Panc1 (cell line): ENCODE data around the gene LRRC3C. TPM values are rescaled to one million over a fixed set of nuclear protein-coding genes. Genes with fewer than 3 reads are reported as not detected.

Experiments
- ATAC-seq: fragments of 200-7000 bp; cut with Tn5 transposase; 2 replicates; pipeline ENCODE4 v1.9.1; 2020; ENCODE audit warnings: mild to moderate bottlenecking, moderate library complexity
- BruUV-seq: library from RNA; stranded (reverse); fragments of 400-500 nt; replicated peaks from 2 replicates; lab custom pipeline; 2021; lab: Mats Ljungman, UMichigan
- CTCF ChIA-PET: fragments of 300-600 bp; sonication (Branson Sonifier 250); formaldehyde crosslinking; loops from one replicate; lab custom pipeline; 2022; ENCODE audit warnings: antibody characterized with exemption; lab: Charles Lee
- POLR2A ChIA-PET: fragments of 300-600 bp; sonication (Branson Sonifier 250); formaldehyde crosslinking; loops from one replicate; lab custom pipeline; 2022; ENCODE audit warnings: antibody characterized with exemption; lab: Charles Lee
- DNase-seq: peaks from one replicate; pipeline ENCODE4 v3.0.0-alpha.2; 2010; ENCODE audit warnings: low read depth, low spot score
- H3K27ac ChIP-seq: 2 replicates; pipeline ENCODE4 v1.5.1; 2011; ENCODE audit warnings: mild to moderate bottlenecking, low read length, inconsistent platforms
- H3K27me3 ChIP-seq: fragments of 200-500 bp; sonication (Bioruptor generic); 2 replicates; pipeline ENCODE4 v1.6.0; 2014; ENCODE audit warnings: low read length, inconsistent platforms; ENCODE audit not compliant: control insufficient read depth, insufficient read depth
- H3K36me3 ChIP-seq: fragments of 200-500 bp; sonication (Bioruptor generic); 2 replicates; pipeline ENCODE4 v1.5.1; 2014; ENCODE audit warnings: inconsistent platforms, mild to moderate bottlenecking, low read length, moderate library complexity; ENCODE audit not compliant: control insufficient read depth, insufficient read depth
- H3K4me1 ChIP-seq: 2 replicates; pipeline ENCODE4 v1.5.1; 2011; ENCODE audit warnings: inconsistent platforms, mild to moderate bottlenecking, low read length, moderate library complexity; ENCODE audit not compliant: control insufficient read depth, insufficient read depth
- H3K4me3 ChIP-seq, 2 experiments: 2 replicates each; pipeline ENCODE4 v1.5.1; 2011 to 2012; ENCODE audit warnings: low read depth in 2 of 2, low read length in 2 of 2, mild to moderate bottlenecking in 2 of 2, inconsistent platforms in 1 of 2, moderate library complexity in 1 of 2
- H3K9me3 ChIP-seq: fragments of 200-500 bp; sonication (Bioruptor generic); 2 replicates; pipeline ENCODE4 v1.5.1; 2014; ENCODE audit warnings: low read depth, mild to moderate bottlenecking, inconsistent platforms, low read length, moderate library complexity; ENCODE audit not compliant: control insufficient read depth, insufficient read depth
- CTCF ChIP-seq: fragments of 450-650 bp; IDR thresholded peaks from 2 replicates; pipeline ENCODE4 v1.5.1; 2017; ENCODE audit warnings: mild to moderate bottlenecking
- POLR2AphosphoS5 ChIP-seq: IDR thresholded peaks from 2 replicates; pipeline ENCODE4 v1.6.1; 2012; ENCODE audit warnings: mild to moderate bottlenecking, low read depth, low read length, moderate library complexity
- SIN3A ChIP-seq: IDR thresholded peaks from 2 replicates; pipeline ENCODE4 v1.6.1; 2012; ENCODE audit warnings: low read depth, mild to moderate bottlenecking, low read length, moderate library complexity, borderline replicate concordance; ENCODE audit not compliant: insufficient read depth
- TCF7L2 ChIP-seq: IDR thresholded peaks from 2 replicates; pipeline ENCODE4 v1.6.1; 2011; ENCODE audit warnings: mild to moderate bottlenecking, low read depth, low read length, inconsistent platforms
- in situ Hi-C: cut with HindIII; loops from 2 replicates; pipeline ENCODE4 v1.10.0; 2016; ENCODE audit warnings: low sequenced_read_pairs, low pct_unique_long_range_greater_than_20kb
- intact Hi-C: fragments of 100-400 bp; cut with micrococcal nuclease; formaldehyde crosslinking; loops from one replicate; pipeline ENCODE4 v1.10.0; 2022; ENCODE audit not compliant: unreplicated experiment
- total RNA-seq: library from RNA; stranded (reverse); gene quantifications from one replicate; pipeline ENCODE4 v1.2.1, GENCODE V29; 2021; ENCODE audit not compliant: unreplicated experiment
- TF ChIP-seq, protein P1 (sequence below), 2 experiments: IDR thresholded peaks; 2 replicates each; pipeline ENCODE4 v1.6.1; 2011 to 2012; ENCODE audit warnings: low read depth in 2 of 2, control low read depth in 1 of 2, low read length in 1 of 2, mild to moderate bottlenecking in 1 of 2, moderate library complexity in 1 of 2; ENCODE audit not compliant: insufficient read depth in 1 of 2

The LRRC3C gene
- total RNA-seq, 1 experiment from 2014 or later, result not detected

DNA sequence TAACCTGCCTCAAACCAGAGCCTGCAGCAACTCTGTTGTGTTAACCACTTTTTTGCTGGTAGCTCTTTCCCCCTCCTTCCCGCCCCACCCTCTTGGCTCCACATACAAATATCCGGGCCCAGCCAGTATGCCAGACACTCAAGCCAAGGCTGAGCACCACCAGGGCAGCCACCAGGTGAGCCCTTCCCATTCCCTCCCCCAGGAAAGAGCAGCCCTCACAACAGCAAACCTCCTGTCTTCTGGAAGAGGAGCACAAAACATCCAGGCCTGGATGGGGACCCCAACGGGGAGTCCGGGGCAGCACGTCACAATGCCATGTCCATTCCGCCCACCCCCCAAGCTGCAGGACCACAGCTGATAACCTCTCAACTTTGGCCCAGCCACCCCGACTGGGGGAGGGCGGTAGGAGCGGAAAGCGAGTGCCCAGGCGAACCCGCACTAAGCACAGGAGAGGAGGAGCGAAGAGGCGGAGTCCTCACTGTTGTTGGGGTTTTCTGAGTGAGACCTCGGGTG, 888 bp upstream of the LRRC3C start:
- no TSS peak for BruUV-seq
- peak overlapping the region; percentile 1; the same call in 1 of the 2 replicates for H3K27ac ChIP-seq
- H3K36me3 ChIP-seq, result no peaks in the 10 kb centered on the region; the same call in 1 of the 2 replicates
- H3K4me1 ChIP-seq, result peaks cover 36% of the 10 kb centered on the region
- ChIA-PET POLR2A (no interaction called here), CTCF (no interaction called here)
- H3K27me3 ChIP-seq, result no peaks in the 10 kb centered on the region
- ATAC-seq (peak; percentile 56), DNase-seq (no peak)
- H3K9me3 ChIP-seq, result no peaks in the 10 kb centered on the region
- in situ Hi-C loops, result no loop called here
- TF ChIP-seq CTCF (no peak), TCF7L2 (no peak), SIN3A (no peak), POLR2AphosphoS5 (no peak)
- TF ChIP-seq, protein P1, sequence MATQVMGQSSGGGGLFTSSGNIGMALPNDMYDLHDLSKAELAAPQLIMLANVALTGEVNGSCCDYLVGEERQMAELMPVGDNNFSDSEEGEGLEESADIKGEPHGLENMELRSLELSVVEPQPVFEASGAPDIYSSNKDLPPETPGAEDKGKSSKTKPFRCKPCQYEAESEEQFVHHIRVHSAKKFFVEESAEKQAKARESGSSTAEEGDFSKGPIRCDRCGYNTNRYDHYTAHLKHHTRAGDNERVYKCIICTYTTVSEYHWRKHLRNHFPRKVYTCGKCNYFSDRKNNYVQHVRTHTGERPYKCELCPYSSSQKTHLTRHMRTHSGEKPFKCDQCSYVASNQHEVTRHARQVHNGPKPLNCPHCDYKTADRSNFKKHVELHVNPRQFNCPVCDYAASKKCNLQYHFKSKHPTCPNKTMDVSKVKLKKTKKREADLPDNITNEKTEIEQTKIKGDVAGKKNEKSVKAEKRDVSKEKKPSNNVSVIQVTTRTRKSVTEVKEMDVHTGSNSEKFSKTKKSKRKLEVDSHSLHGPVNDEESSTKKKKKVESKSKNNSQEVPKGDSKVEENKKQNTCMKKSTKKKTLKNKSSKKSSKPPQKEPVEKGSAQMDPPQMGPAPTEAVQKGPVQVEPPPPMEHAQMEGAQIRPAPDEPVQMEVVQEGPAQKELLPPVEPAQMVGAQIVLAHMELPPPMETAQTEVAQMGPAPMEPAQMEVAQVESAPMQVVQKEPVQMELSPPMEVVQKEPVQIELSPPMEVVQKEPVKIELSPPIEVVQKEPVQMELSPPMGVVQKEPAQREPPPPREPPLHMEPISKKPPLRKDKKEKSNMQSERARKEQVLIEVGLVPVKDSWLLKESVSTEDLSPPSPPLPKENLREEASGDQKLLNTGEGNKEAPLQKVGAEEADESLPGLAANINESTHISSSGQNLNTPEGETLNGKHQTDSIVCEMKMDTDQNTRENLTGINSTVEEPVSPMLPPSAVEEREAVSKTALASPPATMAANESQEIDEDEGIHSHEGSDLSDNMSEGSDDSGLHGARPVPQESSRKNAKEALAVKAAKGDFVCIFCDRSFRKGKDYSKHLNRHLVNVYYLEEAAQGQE (IDR thresholded peaks at IDR 0.05; ENCODE audit: insufficient read depth in 1 of 2, low read depth in 2 of 2, low read length in 1 of 2), result no peak
- intact Hi-C loops, result no loop called here
- H3K4me3 ChIP-seq, result peak overlapping the region; percentile 63 to 77

- TSS peak; percentile 94 for BruUV-seq
- H3K4me3 ChIP-seq, result peak overlapping the region; percentile 63 to 77
- no peaks in the 10 kb centered on the region for H3K9me3 ChIP-seq
- peak overlapping the region; percentile 88 for H3K27ac ChIP-seq
- no peaks in the 10 kb centered on the region; the same call in 1 of the 2 replicates for H3K36me3 ChIP-seq
- ChIA-PET POLR2A (no interaction called here), CTCF (no interaction called here)
- intact Hi-C loops, result no loop called here
- H3K4me1 ChIP-seq, result peaks cover 36% of the 10 kb centered on the region
- no peak for DNase-seq
- peak; percentile 56 for ATAC-seq
- TF ChIP-seq POLR2AphosphoS5 (no peak), TCF7L2 (no peak), CTCF (no peak), SIN3A (no peak)
- TF ChIP-seq, protein P1 (IDR thresholded peaks at IDR 0.05; ENCODE audit: insufficient read depth in 1 of 2, low read depth in 2 of 2, low read length in 1 of 2), result no peak
- in situ Hi-C loops, result no loop called here
- no peaks in the 10 kb centered on the region for H3K27me3 ChIP-seq
Measured at GRCh38 chr17:39927929-39928857, 661 bp downstream of the LRRC3C start.
